ENCODE data around the gene DIO3.

The DIO3 gene

GRCh38 chr14:101600336-101600890 is 39.1 kb downstream of the DIO3 start:
- no peak for DNase-seq

GRCh38 chr14:101600891-101601605 is 39.8 kb downstream of the DIO3 start:
- DNase-seq = no peak

GRCh38 chr14:101601606-101602465 is 40.5 kb downstream of the DIO3 start:
- no peak for DNase-seq

GRCh38 chr14:101602466-101602840 is 41.2 kb downstream of the DIO3 start:
- DNase-seq = no peak

GRCh38 chr14:101603096-101603495 is 41.8 kb downstream of the DIO3 start:
- DNase-seq = no peak

- no peak for DNase-seq
Observed at GRCh38 chr14:101604228-101604934, 43.1 kb downstream of the DIO3 start.

- DNase-seq = no peak
Observed at GRCh38 chr14:101604935-101605780, 43.9 kb downstream of the DIO3 start.

GRCh38 chr14:101605836-101606235 is 44.5 kb downstream of the DIO3 start:
- no peak for DNase-seq
